CD14-positive monocyte (primary cell): Measurements from ENCODE around the gene CNTROB. TPM values are rescaled to one million over a fixed set of nuclear protein-coding genes. Genes with fewer than 3 reads are reported as not detected.
A peak's percentile ranks its signal among the peaks of the same experiment; 100 is the strongest.

Source experiments
- DNase-seq, 3 donors: peaks; one replicate each; pipeline ENCODE4 v3.0.0-alpha.2; 2011 to 2022
- H2AFZ ChIP-seq: 2 replicates; pipeline ENCODE4 v1.6.0; 2012; ENCODE audit warnings: mild to moderate bottlenecking, low read depth, low read length, inconsistent platforms; ENCODE audit not compliant: insufficient read depth, poor library complexity, severe bottlenecking
- H3K27ac ChIP-seq, 2 donors: 1 replicate in 1 of 2; 2 replicates in 1 of 2; pipeline ENCODE4 v1.5.1; 2012 to 2013; ENCODE audit warnings: low read length in 2 of 2, control low read depth in 1 of 2, inconsistent platforms in 1 of 2, low read depth in 1 of 2, mild to moderate bottlenecking in 1 of 2
- H3K27me3 ChIP-seq, 2 donors: one replicate each; pipeline versions ENCODE4 v1.6.0 to v1.6.1; 2011 to 2013; ENCODE audit warnings: low read length in 2 of 2; ENCODE audit not compliant: control insufficient read depth in 2 of 2, insufficient read depth in 2 of 2
- H3K36me3 ChIP-seq, 2 donors: replicated peaks in 1 of 2; 1 replicate in 1 of 2; 2 replicates in 1 of 2; pipeline versions ENCODE4 v1.5.1 to v1.6.1; 2012 to 2013; ENCODE audit warnings: low read length in 2 of 2, control low read depth in 1 of 2, inconsistent platforms in 1 of 2, mild to moderate bottlenecking in 1 of 2; ENCODE audit not compliant: insufficient read depth in 2 of 2, control insufficient read depth in 1 of 2
- H3K4me1 ChIP-seq, 2 donors: 1 replicate in 1 of 2; 2 replicates in 1 of 2; pipeline versions ENCODE4 v1.5.1 to v1.6.1; 2012 to 2013; ENCODE audit warnings: low read length in 2 of 2, control low read depth in 1 of 2, inconsistent platforms in 1 of 2, mild to moderate bottlenecking in 1 of 2, moderate library complexity in 1 of 2; ENCODE audit not compliant: insufficient read depth in 2 of 2, control insufficient read depth in 1 of 2
- H3K4me2 ChIP-seq: replicated peaks from 2 replicates; pipeline ENCODE3; 2012; ENCODE audit warnings: low read length, moderate library complexity, mild to moderate bottlenecking; ENCODE audit not compliant: poor library complexity, severe bottlenecking; ENCODE audit errors: extremely low read depth
- H3K4me3 ChIP-seq, 3 experiments: fragments of 200-600 bp in 1 of 3; sonication (generic) in 1 of 3; replicated peaks in 1 of 3; 1 replicate in 2 of 3; 2 replicates in 1 of 3; pipeline ENCODE4 v1.5.1; 2011 to 2013; ENCODE audit warnings: low read length in 3 of 3, mild to moderate bottlenecking in 3 of 3, control low read depth in 2 of 3, low read depth in 2 of 3, inconsistent platforms in 1 of 3, moderate library complexity in 1 of 3
- H3K79me2 ChIP-seq: 2 replicates; pipeline ENCODE4 v1.6.0; 2012; ENCODE audit warnings: mild to moderate bottlenecking, control low read depth, inconsistent platforms, low read length, moderate library complexity; ENCODE audit not compliant: insufficient read depth
- H3K9ac ChIP-seq: 2 replicates; pipeline ENCODE4 v1.6.0; 2017; ENCODE audit warnings: low read length, mild to moderate bottlenecking; ENCODE audit not compliant: insufficient read depth, poor library complexity, severe bottlenecking
- H3K9me3 ChIP-seq, 2 donors: replicated peaks in 1 of 2; 1 replicate in 1 of 2; 2 replicates in 1 of 2; pipeline versions ENCODE4 v1.5.1 to v1.6.1; 2012 to 2013; ENCODE audit warnings: low read length in 2 of 2, control low read depth in 1 of 2; ENCODE audit not compliant: control insufficient read depth in 1 of 2, insufficient read depth in 1 of 2
- H4K20me1 ChIP-seq: 2 replicates; pipeline ENCODE4 v1.6.0; 2012; ENCODE audit warnings: mild to moderate bottlenecking, low read length, control low read depth, moderate library complexity; ENCODE audit not compliant: insufficient read depth
- H3K27ac Mint-ChIP-seq, 7 donors: one replicate each; pipeline ENCODE4 v1.8.0; 2020; ENCODE audit warnings: mild to moderate bottlenecking in 7 of 7, mixed read lengths in 7 of 7, moderate library complexity in 6 of 7, inconsistent platforms in 2 of 7
- H3K27me3 Mint-ChIP-seq, 3 donors: one replicate each; pipeline ENCODE4 v1.8.0; 2021 to 2022; ENCODE audit warnings: low read depth in 3 of 3, mild to moderate bottlenecking in 3 of 3, mixed read lengths in 3 of 3, moderate library complexity in 3 of 3, inconsistent platforms in 1 of 3
- H3K36me3 Mint-ChIP-seq, 2 donors: one replicate each; pipeline ENCODE4 v1.8.0; 2020; ENCODE audit warnings: mixed read lengths in 2 of 2, inconsistent platforms in 1 of 2, mild to moderate bottlenecking in 1 of 2
- H3K4me1 Mint-ChIP-seq: one replicate; pipeline ENCODE4 v1.8.0; 2020; ENCODE audit warnings: mild to moderate bottlenecking, mixed read lengths
- H3K4me3 Mint-ChIP-seq, 2 donors: one replicate each; pipeline ENCODE4 v1.8.0; 2020; ENCODE audit warnings: mild to moderate bottlenecking in 2 of 2, mixed read lengths in 2 of 2, moderate library complexity in 1 of 2
- H3K9me3 Mint-ChIP-seq, 7 donors: one replicate each; pipeline ENCODE4 v1.8.0; 2020 to 2022; ENCODE audit warnings: mixed read lengths in 7 of 7, mild to moderate bottlenecking in 6 of 7, moderate library complexity in 6 of 7, inconsistent platforms in 2 of 7
- WGBS: methylation state at CpG from one replicate; pipeline ENCODE4 v1.1.5; 2013; ENCODE audit warnings: missing lambda C conversion rate; ENCODE audit not compliant: insufficient coverage; 5-methylcytosine and 5-hydroxymethylcytosine counted together
- intact Hi-C, 2 donors: fragments of 100-400 bp; cut with micrococcal nuclease; formaldehyde crosslinking; loops; one replicate each; pipeline versions ENCODE4 v1.15.0 to v1.15.1; 2023
- polyA plus RNA-seq, 3 donors: library from polyadenylated mRNA; depleted of rRNA in 1 of 3; unstranded in 2 of 3; stranded (reverse) in 1 of 3; fragments of 300-500 nt in 2 of 3; fragments of >200 nt in 1 of 3; fragmentation: Illumina TruSeq in 2 of 3; gene quantifications; 1 replicate in 2 of 3; 2 replicates in 1 of 3; pipeline ENCODE4 v1.2.3, GENCODE V29; 2012 to 2021
- TF ChIP-seq, protein P1 (sequence below): fragments of 200-600 bp; IDR thresholded peaks from one replicate; pipeline ENCODE4 v1.8.0; 2022; ENCODE audit warnings: antibody characterized with exemption, mild to moderate bottlenecking

CNTROB gene
- polyA plus RNA-seq, 3 donors = 4.7 to 22.8 (median 6.5) TPM

DNA sequence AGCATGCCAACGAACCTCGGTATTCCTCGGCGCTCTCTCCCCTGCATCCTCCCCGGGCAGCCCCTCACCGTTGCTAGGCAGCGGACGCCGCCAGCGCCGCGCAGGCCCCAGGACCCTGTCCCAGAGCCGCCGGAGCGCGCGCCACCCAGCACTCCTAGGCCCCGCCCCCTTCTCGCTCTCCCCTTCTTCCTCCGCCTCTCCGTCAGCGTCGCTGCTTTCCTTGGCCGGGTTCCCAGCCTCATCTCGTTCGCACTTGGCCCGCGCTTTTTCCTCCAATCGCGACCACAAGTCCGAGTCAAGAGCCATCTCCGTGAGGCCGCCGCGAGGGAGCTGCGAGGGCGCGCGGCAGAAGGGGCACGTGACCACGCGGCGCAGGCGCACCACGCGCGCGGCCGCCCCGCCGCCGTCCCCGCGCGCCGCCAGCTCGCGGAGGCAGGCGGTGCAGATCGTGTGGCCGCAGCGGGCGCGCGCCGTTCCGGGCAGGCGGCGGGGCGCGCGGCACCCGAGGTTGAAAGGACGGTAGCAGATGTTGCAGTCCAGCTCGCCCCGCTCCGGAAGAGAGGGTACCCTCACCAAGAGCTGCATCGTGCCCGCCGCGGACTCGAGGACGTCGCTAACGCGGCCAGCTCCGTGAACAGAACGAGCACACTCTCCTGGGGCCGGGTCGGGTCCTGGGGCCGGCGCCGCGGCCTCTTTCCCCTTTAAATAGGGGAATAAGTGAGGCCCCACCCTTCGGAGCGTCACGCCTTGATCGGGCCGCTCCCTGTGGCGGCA lies 16.2 kb upstream of the CNTROB start, which contains the start of gene RNF227:
RNF227 (minus strand) TSS at position 679 of the 774 bp plus-strand sequence; CDS start at position 585, 94 bp downstream.
- H3K9me3 Mint-ChIP-seq = no peaks in the 10 kb centered on the region
- peak within 1 kb of the TSS; percentile 85 for H2AFZ ChIP-seq
- H3K4me1 ChIP-seq = peaks cover 23 to 32% of the 10 kb centered on the region in 2 donors
- peak within 1 kb of the TSS; percentile 77 for H3K4me2 ChIP-seq
- peak within 1 kb of the TSS; percentile 83 to 96 (median 94) for H3K27ac Mint-ChIP-seq
- no peaks in the 10 kb centered on the region for H3K9me3 ChIP-seq
- TF ChIP-seq, protein P1, sequence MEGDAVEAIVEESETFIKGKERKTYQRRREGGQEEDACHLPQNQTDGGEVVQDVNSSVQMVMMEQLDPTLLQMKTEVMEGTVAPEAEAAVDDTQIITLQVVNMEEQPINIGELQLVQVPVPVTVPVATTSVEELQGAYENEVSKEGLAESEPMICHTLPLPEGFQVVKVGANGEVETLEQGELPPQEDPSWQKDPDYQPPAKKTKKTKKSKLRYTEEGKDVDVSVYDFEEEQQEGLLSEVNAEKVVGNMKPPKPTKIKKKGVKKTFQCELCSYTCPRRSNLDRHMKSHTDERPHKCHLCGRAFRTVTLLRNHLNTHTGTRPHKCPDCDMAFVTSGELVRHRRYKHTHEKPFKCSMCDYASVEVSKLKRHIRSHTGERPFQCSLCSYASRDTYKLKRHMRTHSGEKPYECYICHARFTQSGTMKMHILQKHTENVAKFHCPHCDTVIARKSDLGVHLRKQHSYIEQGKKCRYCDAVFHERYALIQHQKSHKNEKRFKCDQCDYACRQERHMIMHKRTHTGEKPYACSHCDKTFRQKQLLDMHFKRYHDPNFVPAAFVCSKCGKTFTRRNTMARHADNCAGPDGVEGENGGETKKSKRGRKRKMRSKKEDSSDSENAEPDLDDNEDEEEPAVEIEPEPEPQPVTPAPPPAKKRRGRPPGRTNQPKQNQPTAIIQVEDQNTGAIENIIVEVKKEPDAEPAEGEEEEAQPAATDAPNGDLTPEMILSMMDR = no peak
- peak within 1 kb of the TSS; percentile 27 to 66 (median 34) for H3K4me3 ChIP-seq
- intact Hi-C loops = loop anchor here (2.0 kb wide), 1 partner anchor 141 kb away; no protein-coding TSS in a partner anchor
- no peaks in the 10 kb centered on the region for H3K27me3 ChIP-seq
- DNase-seq = peak; percentile 71 to 88 (median 79)
- H3K27ac ChIP-seq = peak within 1 kb of the TSS; percentile 81 to 87
- peaks cover 13 to 17% of the 10 kb centered on the region in 2 donors for H3K36me3 ChIP-seq
- peaks cover 9% of the 10 kb centered on the region for H3K79me2 ChIP-seq
- H3K27me3 Mint-ChIP-seq = peaks cover 0 to 3% (median 1%) of the 10 kb centered on the region in 3 donors
- H3K36me3 Mint-ChIP-seq = peaks cover 12 to 14% of the 10 kb centered on the region in 2 donors
- under 1% methylated on average over 92 of the region's 100 CpGs for WGBS
- H3K4me3 Mint-ChIP-seq = peak within 1 kb of the TSS; percentile 86 to 89
- H3K9ac ChIP-seq = peak within 1 kb of the TSS; percentile 64
- H4K20me1 ChIP-seq = peaks cover 6% of the 10 kb centered on the region
- H3K4me1 Mint-ChIP-seq = peaks cover 39% of the 10 kb centered on the region

DNA sequence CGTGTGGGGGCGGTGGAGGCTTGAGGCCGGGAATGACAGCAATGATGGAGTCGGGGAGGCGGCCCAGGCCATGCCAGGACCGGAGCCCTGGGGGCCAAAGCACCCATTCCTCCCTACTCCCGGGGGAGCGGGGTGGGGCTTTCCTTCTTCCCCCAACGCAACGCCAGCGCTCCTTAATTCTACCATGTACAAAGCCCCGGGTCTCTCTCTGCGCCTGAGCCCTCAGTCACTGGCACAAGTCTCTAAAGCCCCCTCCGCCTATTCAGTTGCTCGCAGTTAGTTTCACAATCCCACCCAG lies 15.7 kb upstream of the CNTROB start:
- H3K9me3 ChIP-seq = no peaks in the 10 kb centered on the region
- H3K4me3 ChIP-seq = peak overlapping the region in 2 of 3 experiments; percentile 34 to 66
- H3K27ac Mint-ChIP-seq = peak overlapping the region; percentile 62 to 83 (median 78)
- peaks cover 6 to 8% of the 10 kb centered on the region in 2 donors for H3K36me3 Mint-ChIP-seq
- peaks cover 23 to 32% of the 10 kb centered on the region in 2 donors for H3K4me1 ChIP-seq
- H3K36me3 ChIP-seq = peaks cover 8 to 12% of the 10 kb centered on the region in 2 donors
- no peak for DNase-seq
- H3K27me3 Mint-ChIP-seq = peaks cover 0 to 2% (median 1%) of the 10 kb centered on the region in 3 donors
- peak overlapping the region; percentile 64 for H3K9ac ChIP-seq
- no peaks in the 10 kb centered on the region for H3K27me3 ChIP-seq
- H4K20me1 ChIP-seq = peaks cover 6% of the 10 kb centered on the region
- H3K4me2 ChIP-seq = peak overlapping the region; percentile 77
- intact Hi-C loops = no loop called here
- WGBS = 72% methylated on average over 12 of the region's 15 CpGs
- H2AFZ ChIP-seq = peak overlapping the region; percentile 85
- peaks cover 35% of the 10 kb centered on the region for H3K4me1 Mint-ChIP-seq
- peak overlapping the region; percentile 47 to 51 for H3K4me3 Mint-ChIP-seq
- no peaks in the 10 kb centered on the region for H3K9me3 Mint-ChIP-seq
- H3K27ac ChIP-seq = peak overlapping the region; percentile 81 to 87
- TF ChIP-seq, protein P1 = no peak
- peaks cover 9% of the 10 kb centered on the region for H3K79me2 ChIP-seq
